Calu3 (cell line): ENCODE data around the gene GOLGA8R. TPM values are rescaled to one million over a fixed set of nuclear protein-coding genes. Genes with fewer than 3 reads are reported as not detected.
"Not testable (repeated sequence)": the region's sequence is repeated elsewhere in the genome, so short reads cannot be mapped to it uniquely, and the experiment has no call there.

Source experiments
- BruUV-seq: library from RNA; stranded (reverse); fragments of 400-500 nt; replicated peaks from 2 replicates; lab custom pipeline; 2021; lab: Mats Ljungman, UMichigan
- CTCF ChIA-PET: fragments of 300-600 bp; sonication (Branson Sonifier 250); formaldehyde crosslinking; loops from one replicate; lab custom pipeline; 2022; ENCODE audit warnings: antibody characterized with exemption; lab: Charles Lee
- DNase-seq: peaks from one replicate; pipeline ENCODE4 v3.0.0; 2022
- H3K27ac Mint-ChIP-seq: one replicate; pipeline ENCODE4 v1.8.0; 2022; ENCODE audit warnings: mixed read lengths; ENCODE audit not compliant: unreplicated experiment
- H3K27me3 Mint-ChIP-seq: one replicate; pipeline ENCODE4 v1.8.0; 2022; ENCODE audit warnings: mixed read lengths; ENCODE audit not compliant: unreplicated experiment
- H3K36me3 Mint-ChIP-seq: one replicate; pipeline ENCODE4 v1.8.0; 2022; ENCODE audit warnings: mild to moderate bottlenecking, moderate library complexity, mixed read lengths; ENCODE audit not compliant: insufficient read depth, unreplicated experiment
- H3K4me1 Mint-ChIP-seq: one replicate; pipeline ENCODE4 v1.8.0; 2022; ENCODE audit warnings: mild to moderate bottlenecking, low read depth, mixed read lengths; ENCODE audit not compliant: unreplicated experiment
- H3K4me3 Mint-ChIP-seq: one replicate; pipeline ENCODE4 v1.8.0; 2022; ENCODE audit warnings: mild to moderate bottlenecking, low read depth, moderate library complexity, mixed read lengths; ENCODE audit not compliant: unreplicated experiment
- H3K9me3 Mint-ChIP-seq: one replicate; pipeline ENCODE4 v1.8.0; 2022; ENCODE audit warnings: low read depth, mixed read lengths; ENCODE audit not compliant: unreplicated experiment
- intact Hi-C: fragments of 100-400 bp; cut with micrococcal nuclease; formaldehyde crosslinking; loops from one replicate; pipeline ENCODE4 v1.10.0; 2022; ENCODE audit not compliant: unreplicated experiment
- total RNA-seq: library from RNA; stranded (reverse); gene quantifications from 2 replicates; pipeline ENCODE4 v1.2.3, GENCODE V29; 2022

GOLGA8R gene
- total RNA-seq, 1 experiment from 2014 or later = 0.50 TPM

DNA sequence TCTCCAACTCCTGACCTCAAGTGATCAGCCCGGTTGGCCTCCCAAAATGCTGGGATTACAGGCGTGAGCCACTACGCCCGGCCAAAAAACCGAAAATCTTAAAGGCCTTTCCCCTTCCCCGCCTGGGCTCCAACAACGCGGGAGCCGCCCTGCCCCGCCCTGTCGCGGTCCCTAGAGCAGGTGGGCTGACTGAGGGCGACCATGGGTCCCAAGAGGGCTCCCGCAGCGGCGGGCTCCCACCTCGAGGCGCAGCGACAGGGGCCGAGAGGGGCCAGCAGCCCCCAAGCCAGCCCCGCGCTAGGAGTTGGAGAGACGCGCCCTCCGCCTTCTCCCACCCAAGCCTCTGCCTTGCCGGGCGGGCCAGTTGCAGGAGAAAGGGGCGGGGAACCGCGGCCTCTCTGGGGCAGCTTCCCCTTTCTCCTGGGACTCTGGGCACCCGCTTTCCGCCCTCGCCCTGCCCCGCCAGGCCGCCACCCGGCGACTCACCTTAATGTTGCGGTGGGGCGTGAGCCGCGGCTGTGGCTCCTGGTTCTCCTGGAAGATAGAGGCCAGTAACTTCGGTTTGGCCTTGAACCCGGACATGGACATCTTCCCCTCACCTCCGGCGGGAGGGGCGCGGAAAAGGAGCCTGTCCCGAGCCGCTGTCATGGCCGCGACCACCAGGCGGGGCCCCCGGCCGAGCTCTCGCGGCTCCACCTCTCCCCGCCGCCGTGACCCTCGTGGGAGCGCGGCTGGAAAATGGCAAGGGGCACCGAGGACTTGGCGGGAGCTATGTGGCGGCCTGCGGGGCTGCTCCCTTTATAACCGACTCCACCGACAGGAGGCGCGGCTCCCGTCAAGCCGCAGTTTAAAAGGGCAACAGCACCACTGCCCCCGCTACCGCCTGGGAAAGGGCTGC is 21.0 kb downstream of the GOLGA8R start, which contains the start of gene CHRFAM7A:
CHRFAM7A (minus strand) TSS at position 775 of the 898 bp plus-strand sequence. CDS start 10,189 bp downstream, outside the sequence.
- H3K4me1 Mint-ChIP-seq, H3K27ac Mint-ChIP-seq, H3K4me3 Mint-ChIP-seq, CTCF ChIA-PET, DNase-seq, BruUV-seq, H3K36me3 Mint-ChIP-seq, H3K27me3 Mint-ChIP-seq, intact Hi-C loops, H3K9me3 Mint-ChIP-seq: not testable (repeated sequence)

DNA sequence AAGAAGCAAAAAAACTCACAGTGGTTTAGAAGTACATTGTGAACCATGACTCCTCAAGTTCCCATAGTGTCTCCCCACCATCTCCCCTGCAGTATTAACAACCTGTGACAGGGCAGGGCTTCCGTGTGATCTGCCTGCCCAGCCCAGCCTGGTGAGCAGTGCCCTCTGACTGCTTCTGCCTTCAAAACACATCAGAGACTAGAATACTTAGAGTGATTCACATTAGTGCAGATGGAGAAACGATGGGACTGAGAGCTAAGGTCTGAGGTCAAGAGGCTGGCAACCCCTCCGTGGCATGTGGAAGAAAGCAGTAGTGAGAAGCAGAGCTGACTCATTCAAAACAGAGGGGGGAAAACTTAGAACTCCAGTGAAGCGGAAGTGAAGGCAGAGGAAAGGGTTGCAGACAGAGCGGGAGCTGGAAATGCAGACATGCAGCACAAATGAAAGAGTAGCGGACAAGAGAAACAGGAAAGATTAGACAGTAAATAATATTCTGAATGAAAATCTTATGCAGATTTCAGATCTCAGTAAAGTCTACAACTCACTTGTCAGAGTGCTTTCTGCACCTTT is 27.7 kb downstream of the GOLGA8R start:
- H3K36me3 Mint-ChIP-seq, H3K27ac Mint-ChIP-seq, H3K27me3 Mint-ChIP-seq: not testable (repeated sequence)

DNA sequence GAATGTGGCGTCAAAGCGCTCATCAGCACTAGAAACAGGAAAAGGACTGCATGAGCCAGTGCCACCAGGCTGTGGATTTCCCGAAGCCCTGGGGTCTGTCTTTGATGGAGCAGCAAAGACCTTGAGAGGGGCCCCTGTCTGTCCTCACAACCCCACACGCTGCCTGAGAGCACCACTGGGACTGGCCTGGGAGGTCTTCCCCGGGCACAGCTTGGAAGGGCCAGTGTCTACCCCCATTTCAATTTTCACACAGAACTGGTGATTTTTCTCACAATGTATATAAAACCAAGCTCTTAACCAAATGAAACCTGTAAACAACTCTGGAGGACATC is 37.0 kb downstream of the GOLGA8R start:
- H3K27me3 Mint-ChIP-seq, intact Hi-C loops, CTCF ChIA-PET: not testable (repeated sequence)

More for the DNA sequence above, 27.7 kb downstream of the GOLGA8R start:
- intact Hi-C loops, DNase-seq, H3K4me1 Mint-ChIP-seq, CTCF ChIA-PET, H3K4me3 Mint-ChIP-seq, BruUV-seq, H3K9me3 Mint-ChIP-seq: not testable (repeated sequence)

DNA sequence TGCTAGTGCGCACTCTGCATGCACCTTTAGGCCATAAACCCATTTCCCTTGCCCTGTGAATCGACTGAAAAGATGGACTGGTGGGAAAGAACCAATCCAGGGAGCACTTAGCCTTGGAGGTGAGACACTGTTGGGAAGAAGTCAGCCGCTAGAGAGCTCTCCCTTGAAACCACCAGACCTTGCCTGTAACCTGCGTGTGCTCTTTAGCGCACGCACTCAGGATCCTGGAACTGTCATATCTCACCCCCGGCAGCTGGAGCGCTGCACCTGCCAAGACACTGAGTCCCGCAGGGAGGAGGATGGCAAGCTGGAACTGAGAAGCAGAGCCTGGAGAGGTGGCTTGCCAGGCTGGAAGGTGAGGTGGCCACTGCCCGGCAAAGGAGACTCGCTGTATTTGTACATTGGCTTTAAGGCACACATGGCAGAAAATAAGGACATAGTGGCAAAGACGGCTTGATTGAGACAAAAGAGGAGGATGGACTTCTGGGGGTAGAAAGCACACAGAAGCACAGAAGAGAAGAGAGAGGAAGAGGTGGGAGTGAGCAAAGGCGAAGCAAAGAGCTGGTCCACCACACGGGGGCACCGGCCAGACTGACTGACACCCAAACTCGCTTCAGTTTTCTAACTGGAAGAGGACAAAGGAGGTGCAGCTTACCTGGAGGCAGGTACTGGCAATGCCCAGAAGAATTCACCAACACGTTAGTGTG is 37.5 kb downstream of the GOLGA8R start:
- H3K27ac Mint-ChIP-seq, H3K9me3 Mint-ChIP-seq, intact Hi-C loops, H3K27me3 Mint-ChIP-seq, H3K4me3 Mint-ChIP-seq, CTCF ChIA-PET, BruUV-seq, DNase-seq, H3K4me1 Mint-ChIP-seq, H3K36me3 Mint-ChIP-seq: not testable (repeated sequence)

More for the DNA sequence above, 37.0 kb downstream of the GOLGA8R start:
- H3K9me3 Mint-ChIP-seq, H3K36me3 Mint-ChIP-seq, H3K4me3 Mint-ChIP-seq, H3K27ac Mint-ChIP-seq, H3K4me1 Mint-ChIP-seq, BruUV-seq, DNase-seq: not testable (repeated sequence)

DNA sequence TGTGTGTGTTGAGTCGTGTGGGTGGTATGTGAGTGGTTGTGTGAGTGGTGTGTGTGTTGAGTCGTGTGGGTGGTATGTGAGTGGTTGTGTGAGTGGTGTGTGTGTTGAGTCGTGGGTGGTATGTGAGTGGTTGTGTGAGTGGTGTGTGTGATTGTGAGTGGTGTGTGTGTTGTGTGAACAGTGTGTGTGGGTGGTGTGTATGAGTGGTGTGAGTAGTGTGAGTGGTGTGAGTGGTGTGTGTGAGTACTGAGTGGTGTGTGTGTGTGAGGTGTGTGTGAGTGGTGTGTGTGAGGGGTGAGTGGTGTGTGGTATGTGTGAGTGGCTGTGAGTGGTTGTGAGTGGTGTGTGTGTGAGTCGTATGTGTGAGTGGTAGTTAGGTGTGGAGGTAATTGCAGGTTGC is 38.2 kb downstream of the GOLGA8R start:
- H3K36me3 Mint-ChIP-seq, H3K4me3 Mint-ChIP-seq, H3K27me3 Mint-ChIP-seq, H3K27ac Mint-ChIP-seq, intact Hi-C loops, H3K9me3 Mint-ChIP-seq, DNase-seq, CTCF ChIA-PET, BruUV-seq, H3K4me1 Mint-ChIP-seq: not testable (repeated sequence)

DNA sequence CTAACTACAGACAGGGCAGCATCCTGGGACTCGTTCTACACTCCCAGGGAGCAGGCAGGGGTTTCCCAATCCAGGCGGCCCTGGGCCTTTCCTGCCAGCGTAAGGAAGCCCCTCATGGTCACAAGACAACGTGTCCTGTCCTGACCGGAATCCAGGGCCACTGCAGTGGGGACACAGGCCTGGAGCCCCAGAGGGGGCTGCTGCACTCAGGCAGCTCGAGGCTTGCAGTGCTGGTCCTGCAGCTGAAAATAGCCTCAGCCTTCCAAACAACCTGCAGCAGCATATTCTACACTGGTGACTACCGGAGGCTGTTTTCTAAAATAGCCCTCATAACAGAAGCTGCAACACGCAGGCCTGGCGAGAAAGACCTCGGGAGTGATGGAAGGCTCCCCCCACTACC is 39.2 kb downstream of the GOLGA8R start:
- BruUV-seq, H3K4me3 Mint-ChIP-seq, H3K27ac Mint-ChIP-seq, H3K27me3 Mint-ChIP-seq, intact Hi-C loops, DNase-seq, H3K9me3 Mint-ChIP-seq, H3K4me1 Mint-ChIP-seq, H3K36me3 Mint-ChIP-seq, CTCF ChIA-PET: not testable (repeated sequence)

DNA sequence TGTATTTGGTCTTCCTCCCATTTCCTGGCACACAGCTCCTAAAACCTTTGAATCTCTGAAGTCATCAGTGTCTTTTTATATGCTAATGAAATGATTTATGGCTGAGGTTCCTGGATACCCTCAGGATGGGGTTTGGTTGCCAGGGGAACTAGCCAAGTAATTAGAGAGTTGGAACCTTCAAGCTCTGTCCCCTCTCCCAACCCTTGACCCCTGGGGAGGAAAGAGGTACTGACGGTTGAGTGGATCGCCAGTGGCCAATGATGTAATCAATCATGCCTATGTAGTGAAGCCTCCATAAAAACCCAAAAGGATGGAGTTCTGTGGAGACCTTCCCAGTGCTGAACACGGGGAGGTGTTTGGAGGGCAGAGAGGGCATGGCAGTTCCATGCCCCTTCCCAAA is 45.8 kb downstream of the GOLGA8R start:
- intact Hi-C loops, CTCF ChIA-PET, H3K4me1 Mint-ChIP-seq, BruUV-seq, H3K27ac Mint-ChIP-seq, DNase-seq, H3K27me3 Mint-ChIP-seq, H3K36me3 Mint-ChIP-seq, H3K9me3 Mint-ChIP-seq, H3K4me3 Mint-ChIP-seq: not testable (repeated sequence)

DNA sequence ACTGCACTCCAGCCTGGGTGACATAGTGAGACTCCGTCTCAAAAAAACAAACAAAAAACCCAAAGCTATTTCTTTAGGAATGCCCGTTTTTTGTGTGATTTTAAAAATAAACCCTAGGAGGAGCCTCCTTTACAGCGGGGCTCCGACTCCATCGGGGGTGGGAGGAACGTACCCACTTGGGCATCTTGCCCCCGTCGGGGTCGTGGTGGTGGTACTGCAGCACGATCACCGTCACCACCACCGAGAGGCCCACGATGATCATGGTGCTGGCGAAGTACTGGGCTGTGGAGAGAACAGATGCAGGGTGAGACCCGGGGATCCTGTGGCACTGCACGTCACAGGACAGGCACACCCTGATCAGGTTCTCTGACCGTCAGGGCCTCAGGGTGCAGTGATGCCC is 46.8 kb downstream of the GOLGA8R start:
- H3K27me3 Mint-ChIP-seq, H3K9me3 Mint-ChIP-seq, BruUV-seq, intact Hi-C loops, H3K27ac Mint-ChIP-seq, DNase-seq, H3K36me3 Mint-ChIP-seq, H3K4me1 Mint-ChIP-seq, H3K4me3 Mint-ChIP-seq, CTCF ChIA-PET: not testable (repeated sequence)

DNA sequence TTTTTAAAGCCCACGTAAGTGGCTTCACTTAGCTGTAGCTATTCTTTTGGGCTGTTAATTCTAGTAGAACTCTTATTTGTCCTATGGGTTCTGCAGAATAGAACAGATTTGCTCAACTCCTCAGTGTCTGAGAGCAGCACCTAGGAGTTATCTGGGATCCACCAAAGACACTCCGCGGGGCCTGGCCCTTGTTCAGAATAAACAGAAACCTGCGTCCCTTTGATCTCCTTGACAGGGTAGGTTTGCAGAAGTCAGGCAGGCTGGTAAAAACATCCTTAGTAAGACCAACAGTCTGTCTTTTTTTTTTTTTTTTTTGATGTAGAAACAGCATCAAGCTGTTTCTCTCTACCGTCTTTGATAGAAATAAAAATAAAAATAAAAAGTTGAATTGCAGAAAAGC is 52.7 kb downstream of the GOLGA8R start:
- H3K4me3 Mint-ChIP-seq, BruUV-seq, H3K27me3 Mint-ChIP-seq, intact Hi-C loops, CTCF ChIA-PET, H3K36me3 Mint-ChIP-seq, H3K9me3 Mint-ChIP-seq, DNase-seq, H3K27ac Mint-ChIP-seq, H3K4me1 Mint-ChIP-seq: not testable (repeated sequence)
